Upper lobe of left lung (tissue), 4 donors: ENCODE data around the gene PALMD.

ENCODE experiments used
- CTCF ChIP-seq, 6 experiments: fragments of 450-650 bp in 4 of 6; fragments of 200-600 bp in 2 of 6; sonication (generic) in 2 of 6; IDR thresholded peaks; one replicate each; pipeline ENCODE4 v1.5.1; 2016 to 2019; ENCODE audit warnings: antibody characterized with exemption in 6 of 6
- POLR2A ChIP-seq, 4 donors: fragments of 450-650 bp; IDR thresholded peaks; one replicate each; pipeline ENCODE4 v1.5.1; 2016 to 2017; ENCODE audit warnings: antibody characterized with exemption in 4 of 4, mild to moderate bottlenecking in 2 of 4
- POLR2AphosphoS5 ChIP-seq, 2 donors: sonication (generic); formaldehyde crosslinking; IDR thresholded peaks; one replicate each; pipeline ENCODE4 v1.5.1; 2017; ENCODE audit warnings: antibody characterized with exemption in 2 of 2

- no peak for TF ChIP-seq CTCF (IDR thresholded peaks at IDR 0.05)
- no peak for TF ChIP-seq POLR2A (IDR thresholded peaks at IDR 0.05)
- no peak for TF ChIP-seq POLR2AphosphoS5 (IDR thresholded peaks at IDR 0.05)
These were observed 10.8 kb downstream of the PALMD start for GRCh38 chr1:99656701-99657100.
